NK-92 (cell line): ENCODE results near the gene VASP.

Experiments
- DNase-seq: peaks from one replicate; lab custom pipeline; 2025; ENCODE audit not compliant: unreplicated experiment; lab: John Stamatoyannopoulos, UW

Gene VASP

DNA sequence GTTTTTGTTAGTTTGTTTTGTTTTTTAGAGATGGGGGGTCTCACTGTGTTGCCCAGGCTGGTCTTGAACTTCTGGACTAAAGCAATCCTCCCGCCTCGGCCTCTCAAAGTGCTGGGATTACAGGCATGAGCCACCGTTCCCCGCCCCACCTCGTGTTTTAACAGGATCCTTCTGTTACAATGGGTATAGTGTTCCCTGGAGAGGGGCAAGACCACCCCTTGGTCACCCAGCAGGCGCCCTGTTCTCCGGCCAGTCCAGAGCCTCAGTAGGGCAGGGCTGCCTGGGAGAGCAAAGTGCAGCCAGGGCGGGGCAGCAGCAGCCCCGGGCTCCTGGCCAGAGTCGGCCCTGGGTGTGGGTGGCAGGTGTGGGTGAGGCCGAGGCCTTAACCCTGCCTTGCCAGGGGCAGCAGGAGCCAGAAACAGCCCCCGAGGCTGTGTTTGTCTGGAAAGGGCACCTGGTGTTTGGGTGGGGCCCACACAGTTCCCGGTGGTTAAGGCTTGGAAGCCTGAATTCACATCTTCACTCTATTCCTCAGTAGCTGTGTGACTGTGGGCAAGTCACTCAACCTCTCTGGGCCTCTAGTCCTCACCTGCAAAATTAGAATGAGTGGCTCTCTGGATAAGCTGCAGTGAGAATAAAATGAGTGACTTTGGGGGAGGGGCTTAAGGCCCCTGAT lies 7.2 kb downstream of the VASP start:
- no peak for DNase-seq

DNA sequence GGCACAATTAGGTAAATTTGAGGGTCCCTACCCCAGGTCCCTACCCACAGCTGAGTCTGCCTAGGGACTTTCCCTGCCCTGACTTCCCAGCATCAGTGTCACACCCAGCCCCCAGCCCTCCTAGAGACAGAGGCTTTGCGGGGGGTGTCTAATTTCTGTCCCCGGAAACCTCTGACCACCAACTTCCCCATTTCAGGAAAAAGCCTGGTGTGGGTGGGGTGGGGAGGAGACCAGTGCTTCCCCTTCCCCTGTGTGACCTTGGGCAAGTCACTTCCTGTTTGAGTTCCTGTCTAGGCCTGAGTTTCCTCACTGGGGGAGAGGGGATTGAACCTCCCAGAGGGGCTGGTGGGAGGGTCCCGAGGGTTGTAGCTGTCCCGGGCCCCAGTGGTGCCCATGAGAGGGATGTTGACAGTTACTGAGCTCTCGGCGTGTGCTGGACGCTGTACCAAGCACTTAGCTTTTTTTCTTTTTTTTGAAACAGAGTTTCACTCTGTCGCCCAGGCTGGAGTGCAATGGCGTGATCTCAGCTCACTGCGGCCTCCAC lies 7.9 kb downstream of the VASP start:
- no peak for DNase-seq

DNA sequence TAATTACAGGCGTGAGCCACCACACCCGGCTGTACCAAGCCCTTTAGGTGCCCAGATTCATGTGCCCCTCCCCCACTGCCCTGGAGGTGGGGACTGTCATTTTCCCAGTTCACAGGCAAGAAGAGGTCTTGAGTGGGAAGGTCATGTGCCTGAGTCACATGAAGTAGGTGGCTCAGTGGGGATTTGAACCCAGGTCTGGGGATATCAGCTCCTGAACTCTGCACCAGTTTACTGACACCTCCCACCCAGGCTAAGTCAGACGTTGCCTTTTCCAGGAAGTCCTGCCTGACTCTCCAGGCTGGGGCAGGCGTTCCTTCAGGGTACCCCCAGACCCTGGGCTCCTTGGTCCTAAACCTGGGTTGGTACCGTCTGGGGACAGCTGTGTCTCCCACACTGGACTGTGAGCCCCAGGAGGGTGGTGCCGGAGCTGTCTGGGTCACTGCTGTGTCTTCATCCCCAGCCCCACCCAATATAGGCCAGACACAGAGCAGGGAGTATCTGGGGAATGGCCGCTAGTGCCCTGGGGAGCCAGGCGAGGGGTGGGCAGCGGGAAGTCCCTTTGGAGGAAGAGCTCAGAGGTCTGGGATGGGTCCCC lies 8.6 kb downstream of the VASP start:
- DNase-seq: no peak

DNA sequence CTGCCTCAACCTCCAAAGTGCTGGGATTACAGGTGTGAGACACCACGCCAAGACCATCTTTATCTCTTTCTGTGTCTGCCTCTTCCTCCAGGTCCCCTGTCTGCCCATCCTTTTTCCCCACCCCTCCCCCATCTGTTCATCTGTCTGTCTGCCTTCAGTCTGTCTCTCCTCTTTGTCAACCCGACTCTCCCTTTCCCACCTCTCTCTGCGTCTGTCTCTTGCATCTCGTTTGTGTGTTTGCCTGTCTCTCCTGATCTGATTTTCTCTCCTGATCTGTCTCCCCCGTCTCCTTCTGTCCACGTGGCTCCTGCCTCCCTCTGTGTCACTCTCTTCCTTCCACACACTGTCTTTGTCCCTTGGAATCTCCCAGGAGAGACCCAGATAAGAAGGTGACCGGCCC lies 10.0 kb downstream of the VASP start:
- DNase-seq: no peak

DNA sequence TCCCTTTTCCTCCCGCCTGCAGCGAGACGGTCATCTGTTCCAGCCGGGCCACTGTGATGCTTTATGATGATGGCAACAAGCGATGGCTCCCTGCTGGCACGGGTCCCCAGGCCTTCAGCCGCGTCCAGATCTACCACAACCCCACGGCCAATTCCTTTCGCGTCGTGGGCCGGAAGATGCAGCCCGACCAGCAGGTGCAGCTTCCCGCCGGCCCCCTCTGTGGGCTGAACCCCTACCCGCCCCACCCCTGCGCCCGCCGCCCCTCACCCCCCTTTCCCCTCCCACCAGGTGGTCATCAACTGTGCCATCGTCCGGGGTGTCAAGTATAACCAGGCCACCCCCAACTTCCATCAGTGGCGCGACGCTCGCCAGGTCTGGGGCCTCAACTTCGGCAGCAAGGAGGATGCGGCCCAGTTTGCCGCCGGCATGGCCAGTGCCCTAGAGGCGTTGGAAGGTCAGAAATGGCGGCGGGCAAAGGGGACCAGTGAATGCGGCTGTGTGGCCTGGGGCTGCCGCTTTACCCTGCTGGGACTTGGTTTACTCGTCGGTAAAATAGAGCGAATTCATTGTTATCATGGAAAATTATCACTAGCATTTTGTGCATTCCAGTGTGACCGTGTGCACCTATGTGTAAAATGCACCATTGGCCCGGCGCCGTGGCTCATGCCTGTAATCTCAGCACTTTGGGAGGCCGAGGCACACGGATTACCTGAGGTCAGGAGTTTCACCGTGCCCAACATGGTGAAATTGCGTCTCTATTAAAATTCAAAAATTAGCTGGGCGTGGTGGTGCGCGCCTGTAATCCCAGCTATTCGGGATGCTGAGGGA lies 10.6 kb downstream of the VASP start:
- no peak for DNase-seq

DNA sequence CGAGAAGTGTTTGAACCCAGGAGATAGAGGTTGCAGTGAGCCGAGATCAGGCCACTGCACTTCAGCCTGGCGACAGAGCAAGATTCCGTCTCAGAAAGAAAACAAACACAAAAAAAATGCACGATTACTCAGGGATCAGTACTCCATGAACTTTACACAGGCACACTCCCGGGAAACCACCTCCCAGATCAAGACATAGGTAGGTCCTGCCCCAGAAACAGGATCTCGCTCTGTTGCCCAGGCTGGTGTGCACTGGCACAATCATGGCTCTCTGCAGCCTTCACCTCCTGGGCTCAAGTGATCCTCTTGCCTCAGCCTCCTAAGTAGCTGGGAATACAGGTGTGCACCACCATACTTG lies 11.2 kb downstream of the VASP start:
- no peak for DNase-seq

DNA sequence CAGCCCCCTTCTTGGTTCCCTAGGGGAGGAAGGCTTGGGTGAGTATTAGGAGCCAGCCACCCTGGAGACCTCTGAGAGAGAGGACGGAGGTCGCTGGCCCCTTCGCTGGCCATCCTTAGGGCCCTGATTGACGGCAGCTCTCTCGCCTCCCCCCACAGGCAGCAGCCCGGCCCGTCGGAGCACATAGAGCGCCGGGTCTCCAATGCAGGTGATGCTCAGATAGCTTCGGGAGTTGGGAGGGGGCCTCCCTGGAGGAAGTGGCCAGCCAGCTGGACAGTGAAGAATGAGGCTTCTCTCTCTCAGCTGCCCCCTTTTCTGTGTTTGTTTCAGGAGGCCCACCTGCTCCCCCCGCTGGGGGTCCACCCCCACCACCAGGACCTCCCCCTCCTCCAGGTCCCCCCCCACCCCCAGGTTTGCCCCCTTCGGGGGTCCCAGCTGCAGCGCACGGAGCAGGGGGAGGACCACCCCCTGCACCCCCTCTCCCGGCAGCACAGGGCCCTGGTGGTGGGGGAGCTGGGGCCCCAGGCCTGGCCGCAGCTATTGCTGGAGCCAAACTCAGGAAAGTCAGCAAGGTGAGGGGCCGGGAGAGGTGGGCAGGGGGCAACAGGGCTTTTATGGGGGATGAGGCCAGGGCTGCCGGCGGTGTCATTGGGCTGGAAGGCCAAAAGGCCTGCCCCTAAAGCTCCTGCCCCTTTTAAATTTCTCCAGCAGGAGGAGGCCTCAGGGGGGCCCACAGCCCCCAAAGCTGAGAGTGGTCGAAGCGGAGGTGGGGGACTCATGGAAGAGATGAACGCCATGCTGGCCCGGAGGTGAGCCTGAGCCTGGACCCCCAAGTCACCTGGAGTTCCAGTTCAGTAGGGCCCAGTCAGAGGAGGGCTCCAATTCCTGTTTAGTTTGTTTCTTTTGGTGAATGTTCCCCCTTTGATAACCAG lies 15.0 kb downstream of the VASP start:
- DNase-seq: no peak

DNA sequence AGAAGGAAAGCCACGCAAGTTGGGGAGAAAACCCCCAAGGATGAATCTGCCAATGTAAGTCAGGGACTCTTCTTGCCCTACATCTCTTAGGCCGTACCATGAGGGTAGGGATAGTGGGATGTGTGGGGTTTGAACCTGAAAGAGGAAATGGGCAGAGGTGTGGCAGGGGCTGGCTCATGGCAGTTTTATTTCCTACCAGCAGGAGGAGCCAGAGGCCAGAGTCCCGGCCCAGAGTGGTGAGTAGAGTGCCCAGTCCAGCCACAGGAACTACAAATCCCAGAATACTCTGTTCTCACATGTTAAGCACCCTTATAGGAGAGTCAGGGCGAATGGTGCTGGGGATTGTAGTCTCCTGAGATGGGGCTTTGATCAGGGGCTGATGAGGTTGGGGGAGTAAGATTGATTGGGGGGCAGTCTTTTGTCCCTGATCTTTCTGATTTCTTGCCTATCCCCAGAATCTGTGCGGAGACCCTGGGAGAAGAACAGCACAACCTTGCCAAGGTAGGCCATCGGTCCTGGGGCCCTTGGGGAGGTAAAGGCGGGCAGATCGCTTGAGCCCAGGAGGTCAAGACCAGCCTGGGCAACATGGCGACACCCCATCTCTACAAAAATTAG lies 16.5 kb downstream of the VASP start:
- no peak for DNase-seq

DNA sequence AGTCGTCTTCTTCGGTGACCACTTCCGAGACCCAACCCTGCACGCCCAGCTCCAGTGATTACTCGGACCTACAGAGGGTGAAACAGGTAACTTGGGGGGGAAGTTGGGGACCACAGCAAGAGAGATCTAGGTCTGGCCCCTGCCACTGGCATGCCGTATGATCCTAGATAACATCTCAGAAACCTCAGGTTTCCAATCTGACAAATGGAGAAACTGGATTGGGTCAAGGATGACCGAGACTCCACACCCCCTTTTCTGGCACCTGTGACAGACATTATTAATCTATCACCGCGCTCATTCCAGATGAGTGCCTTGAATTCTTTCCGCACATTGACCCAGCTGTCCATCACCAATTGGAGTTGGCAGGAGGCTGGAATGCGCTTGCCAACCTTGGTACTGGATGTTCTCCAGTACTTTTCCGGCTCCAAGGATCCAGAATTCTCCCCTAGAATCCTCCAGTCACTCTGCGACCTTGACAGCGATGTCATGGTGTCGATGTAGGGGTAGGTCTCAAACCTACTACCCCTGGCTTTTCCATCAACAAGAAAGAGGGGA lies 17.4 kb downstream of the VASP start:
- DNase-seq: no peak

DNA sequence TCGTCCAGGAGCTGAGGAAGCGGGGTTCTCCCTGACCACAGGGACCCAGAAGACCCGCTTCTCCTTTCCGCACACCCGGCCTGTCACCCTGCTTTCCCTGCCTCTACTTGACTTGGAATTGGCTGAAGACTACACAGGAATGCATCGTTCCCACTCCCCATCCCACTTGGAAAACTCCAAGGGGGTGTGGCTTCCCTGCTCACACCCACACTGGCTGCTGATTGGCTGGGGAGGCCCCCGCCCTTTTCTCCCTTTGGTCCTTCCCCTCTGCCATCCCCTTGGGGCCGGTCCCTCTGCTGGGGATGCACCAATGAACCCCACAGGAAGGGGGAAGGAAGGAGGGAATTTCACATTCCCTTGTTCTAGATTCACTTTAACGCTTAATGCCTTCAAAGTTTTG lies 18.9 kb downstream of the VASP start:
- DNase-seq: no peak

DNA sequence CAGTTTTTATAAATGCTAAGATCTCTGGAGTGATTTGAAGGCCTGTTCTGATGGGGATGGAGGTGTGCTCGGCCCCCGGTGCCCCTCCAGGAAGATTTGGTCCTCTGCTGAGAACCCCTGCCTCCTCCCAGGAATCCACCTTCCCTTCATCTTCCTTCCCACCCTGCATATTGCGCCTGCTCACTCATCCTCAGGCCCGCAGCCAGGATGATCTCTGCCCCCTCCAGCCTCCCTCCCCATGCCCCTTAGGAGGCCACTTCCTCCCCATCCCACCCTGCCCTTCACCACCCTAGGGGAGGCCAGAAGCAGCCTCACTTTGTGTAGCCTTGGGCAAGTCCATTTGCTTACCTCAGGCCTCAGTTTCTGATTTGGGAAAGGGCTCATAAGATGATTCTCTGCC lies 19.7 kb downstream of the VASP start:
- no peak for DNase-seq

DNA sequence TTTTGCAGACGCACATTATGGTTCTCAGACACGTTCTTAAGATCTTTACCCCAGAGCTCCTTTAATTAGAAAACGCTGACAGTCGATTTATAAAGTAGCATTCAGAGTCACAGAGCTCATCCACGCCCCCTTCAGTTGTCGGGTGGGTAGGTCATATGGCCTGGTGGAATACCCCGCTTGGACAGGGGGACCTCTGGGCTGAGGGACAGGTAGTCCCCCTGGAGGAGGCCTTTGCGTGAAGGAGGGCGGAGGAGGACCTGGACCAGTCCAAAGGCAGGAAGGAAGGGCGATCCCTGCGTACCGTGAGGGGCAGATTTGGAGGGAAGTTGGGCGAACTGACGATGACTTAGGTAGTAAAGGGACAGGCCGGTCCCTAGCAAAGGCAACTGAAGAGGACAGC lies 20.5 kb downstream of the VASP start:
- DNase-seq: no peak

DNA sequence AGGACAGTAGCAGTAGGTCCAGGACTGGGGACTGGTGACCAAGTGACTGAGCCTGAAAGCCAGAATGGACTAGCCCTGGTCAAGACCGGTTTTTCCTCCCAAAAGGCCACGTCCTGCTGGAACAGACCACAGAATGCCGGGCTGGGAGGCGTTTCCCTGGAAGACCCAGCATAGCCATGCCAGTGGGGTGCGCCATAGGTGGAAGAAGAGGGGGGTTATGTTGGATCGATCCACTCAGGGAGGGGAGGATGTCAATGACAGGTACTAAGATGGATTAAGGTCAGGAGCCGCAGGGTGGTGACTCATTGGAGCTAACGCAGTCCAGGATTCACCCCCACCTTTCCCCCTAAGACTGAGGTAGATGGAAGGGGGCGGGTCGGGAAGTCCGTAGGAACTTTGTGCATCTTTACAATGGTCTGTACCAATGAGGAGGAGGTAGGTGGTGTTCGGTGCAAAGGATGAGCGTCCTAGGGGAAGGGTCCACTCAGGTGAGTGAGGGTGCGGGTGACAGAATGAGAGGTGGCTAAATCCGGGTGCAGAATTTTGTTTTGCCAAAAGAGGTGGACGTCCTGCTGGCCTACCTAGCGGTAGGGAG lies 21.0 kb downstream of the VASP start:
- DNase-seq: no peak

DNA sequence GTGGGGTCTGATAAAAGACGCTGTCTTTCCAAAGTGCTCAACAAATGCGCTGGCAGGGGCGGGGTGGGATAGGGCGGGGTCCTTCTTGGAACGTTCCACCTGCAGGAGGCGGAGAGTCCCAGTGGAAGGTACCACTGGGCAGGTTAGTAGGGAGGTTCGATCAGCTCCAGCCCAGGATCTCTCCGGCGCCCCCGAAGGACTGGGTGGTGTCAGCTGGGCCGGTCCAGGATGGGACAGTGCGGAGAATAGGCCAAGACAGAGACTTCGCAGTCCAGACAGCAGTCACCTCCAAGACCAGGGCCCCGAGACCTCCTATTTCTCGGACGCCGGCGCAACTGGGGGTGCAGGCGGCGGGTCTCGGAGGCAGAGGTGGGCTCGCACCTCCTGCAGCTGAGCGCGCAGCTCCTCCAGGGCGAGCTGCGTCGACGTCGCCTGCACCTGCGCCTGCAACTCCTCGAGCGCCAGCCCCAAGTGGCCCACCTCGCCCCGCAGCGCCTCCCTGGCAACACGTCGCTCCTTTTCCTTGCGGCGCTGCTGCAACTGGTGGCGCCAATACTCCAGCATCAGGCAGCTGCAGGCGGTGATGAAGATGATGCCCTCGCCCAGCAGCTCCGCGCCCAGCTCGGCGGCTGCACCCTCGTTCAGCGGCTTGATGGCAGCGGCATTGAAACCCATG lies 21.6 kb downstream of the VASP start:
- DNase-seq: no peak

DNA sequence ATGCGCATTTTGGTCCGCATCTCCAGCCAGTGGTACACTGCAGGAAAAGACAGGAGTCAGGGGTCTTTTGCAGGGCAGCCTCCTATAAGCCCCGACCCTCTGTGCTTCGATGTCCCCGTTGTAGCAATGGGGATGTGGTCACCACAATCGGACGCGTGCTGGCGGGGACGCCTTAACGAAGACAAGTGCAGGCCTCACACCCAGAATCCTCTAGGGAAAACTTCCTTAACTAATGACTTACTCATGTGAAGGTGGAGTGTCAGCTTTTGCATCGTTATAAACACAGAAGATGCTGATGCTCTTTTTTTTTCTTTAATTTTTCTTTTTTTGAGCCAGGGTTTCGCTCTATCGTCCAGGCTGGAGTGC lies 22.1 kb downstream of the VASP start:
- no peak for DNase-seq

DNA sequence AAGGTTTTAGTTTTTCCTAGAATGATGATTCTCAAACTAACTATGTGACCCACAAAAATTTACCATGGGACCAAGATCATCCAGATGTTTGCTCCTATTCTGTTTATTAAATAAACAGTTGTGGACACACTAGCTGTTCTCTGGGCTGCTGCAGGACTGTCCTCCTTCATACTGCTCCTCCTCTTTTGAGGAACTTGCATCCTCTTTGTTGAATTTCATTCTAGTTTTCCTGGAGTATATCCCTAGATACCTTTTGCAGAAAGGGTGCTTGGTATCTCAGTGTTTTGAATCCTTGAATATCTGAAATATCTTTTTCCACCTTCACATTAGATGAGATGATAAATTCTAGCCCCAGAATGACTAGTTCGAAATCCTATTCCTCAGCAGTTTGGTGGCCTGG lies 24.1 kb downstream of the VASP start:
- no peak for DNase-seq

DNA sequence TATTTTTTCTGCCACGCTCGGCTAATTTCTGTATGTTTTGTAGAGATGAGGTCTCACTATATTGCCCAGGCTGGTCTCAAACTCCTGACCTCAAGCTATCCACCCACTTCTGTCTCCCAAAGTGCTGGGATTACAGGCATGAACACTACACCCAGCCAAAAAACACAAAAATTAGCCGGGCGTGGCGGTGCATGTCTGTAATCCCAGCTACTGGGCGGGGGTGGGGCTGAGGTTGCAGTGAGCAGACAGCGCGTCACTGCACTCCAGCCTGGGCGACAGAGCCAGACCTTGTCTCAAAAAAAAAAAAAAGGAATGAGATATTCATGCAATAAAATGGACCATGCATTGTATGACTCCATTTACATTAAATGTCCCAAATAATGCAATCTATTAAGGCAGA lies 32.2 kb downstream of the VASP start:
- no peak for DNase-seq

DNA sequence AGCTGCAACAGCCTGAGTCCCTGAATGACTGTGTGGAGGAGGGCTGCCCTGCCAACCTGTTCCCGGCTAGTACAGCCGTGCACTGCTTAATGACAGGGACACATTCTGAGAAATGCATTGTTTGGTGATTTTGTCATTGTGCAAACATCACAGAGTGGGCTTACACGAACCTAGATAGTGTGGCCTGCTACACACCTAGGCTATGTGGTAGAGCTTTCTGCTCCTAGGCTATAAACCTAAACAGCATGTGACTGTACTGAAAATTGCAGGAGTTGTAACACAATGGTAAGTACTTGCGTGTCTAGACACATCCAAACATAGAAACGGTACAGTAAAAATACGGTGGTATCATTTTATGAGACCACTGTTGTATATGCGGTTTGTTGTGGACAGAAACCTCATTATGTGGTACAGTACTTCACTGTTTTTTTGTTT lies 35.0 kb downstream of the VASP start:
- no peak for DNase-seq

DNA sequence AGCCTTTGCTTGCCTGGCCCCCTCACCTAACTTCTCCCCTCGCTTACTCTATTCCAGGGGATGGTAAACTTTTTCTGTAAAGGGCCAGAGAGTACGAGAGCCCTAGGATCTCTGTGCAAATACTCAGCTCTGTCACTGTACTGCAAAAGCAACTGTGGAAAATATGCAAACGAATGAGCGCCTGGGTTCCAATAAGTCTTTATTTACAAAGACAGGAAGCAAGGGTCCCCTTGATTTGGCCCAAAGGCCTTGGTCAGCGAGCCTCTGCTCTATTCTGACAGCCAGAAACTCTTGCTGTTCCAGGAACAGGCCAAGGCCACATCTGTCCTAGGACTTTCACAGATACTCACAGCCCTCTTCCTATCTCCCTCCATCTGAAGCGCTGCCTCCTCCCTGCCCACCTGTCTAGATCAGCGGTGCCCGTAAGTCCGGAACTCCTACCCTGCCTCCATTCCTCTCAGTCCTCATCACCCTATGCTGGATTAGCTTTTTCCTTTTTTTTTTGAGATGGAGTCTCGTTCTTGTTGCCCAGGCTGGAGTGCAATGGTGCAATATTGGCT lies 40.0 kb downstream of the VASP start:
- no peak for DNase-seq
